Calu3 (cell line): ENCODE data around the gene AIP. TPM values are rescaled to one million over a fixed set of nuclear protein-coding genes. Genes with fewer than 3 reads are reported as not detected.

Source experiments
- BruUV-seq: library from RNA; stranded (reverse); fragments of 400-500 nt; replicated peaks from 2 replicates; lab custom pipeline; 2021; lab: Mats Ljungman, UMichigan
- CTCF ChIA-PET: fragments of 300-600 bp; sonication (Branson Sonifier 250); formaldehyde crosslinking; loops from one replicate; lab custom pipeline; 2022; ENCODE audit warnings: antibody characterized with exemption; lab: Charles Lee
- DNase-seq: peaks from one replicate; pipeline ENCODE4 v3.0.0; 2022
- H3K27ac Mint-ChIP-seq: one replicate; pipeline ENCODE4 v1.8.0; 2022; ENCODE audit warnings: mixed read lengths; ENCODE audit not compliant: unreplicated experiment
- H3K27me3 Mint-ChIP-seq: one replicate; pipeline ENCODE4 v1.8.0; 2022; ENCODE audit warnings: mixed read lengths; ENCODE audit not compliant: unreplicated experiment
- H3K36me3 Mint-ChIP-seq: one replicate; pipeline ENCODE4 v1.8.0; 2022; ENCODE audit warnings: mild to moderate bottlenecking, moderate library complexity, mixed read lengths; ENCODE audit not compliant: insufficient read depth, unreplicated experiment
- H3K4me1 Mint-ChIP-seq: one replicate; pipeline ENCODE4 v1.8.0; 2022; ENCODE audit warnings: mild to moderate bottlenecking, low read depth, mixed read lengths; ENCODE audit not compliant: unreplicated experiment
- H3K4me3 Mint-ChIP-seq: one replicate; pipeline ENCODE4 v1.8.0; 2022; ENCODE audit warnings: mild to moderate bottlenecking, low read depth, moderate library complexity, mixed read lengths; ENCODE audit not compliant: unreplicated experiment
- H3K9me3 Mint-ChIP-seq: one replicate; pipeline ENCODE4 v1.8.0; 2022; ENCODE audit warnings: low read depth, mixed read lengths; ENCODE audit not compliant: unreplicated experiment
- intact Hi-C: fragments of 100-400 bp; cut with micrococcal nuclease; formaldehyde crosslinking; loops from one replicate; pipeline ENCODE4 v1.10.0; 2022; ENCODE audit not compliant: unreplicated experiment
- total RNA-seq: library from RNA; stranded (reverse); gene quantifications from 2 replicates; pipeline ENCODE4 v1.2.3, GENCODE V29; 2022
- TF ChIP-seq, protein P1 (sequence below): fragments of 200-600 bp; IDR thresholded peaks from one replicate; pipeline ENCODE4 v1.8.0; 2022; ENCODE audit warnings: antibody characterized with exemption; ENCODE audit not compliant: unreplicated experiment

The AIP gene
- total RNA-seq, 1 experiment from 2014 or later, result 44.0 TPM

DNA sequence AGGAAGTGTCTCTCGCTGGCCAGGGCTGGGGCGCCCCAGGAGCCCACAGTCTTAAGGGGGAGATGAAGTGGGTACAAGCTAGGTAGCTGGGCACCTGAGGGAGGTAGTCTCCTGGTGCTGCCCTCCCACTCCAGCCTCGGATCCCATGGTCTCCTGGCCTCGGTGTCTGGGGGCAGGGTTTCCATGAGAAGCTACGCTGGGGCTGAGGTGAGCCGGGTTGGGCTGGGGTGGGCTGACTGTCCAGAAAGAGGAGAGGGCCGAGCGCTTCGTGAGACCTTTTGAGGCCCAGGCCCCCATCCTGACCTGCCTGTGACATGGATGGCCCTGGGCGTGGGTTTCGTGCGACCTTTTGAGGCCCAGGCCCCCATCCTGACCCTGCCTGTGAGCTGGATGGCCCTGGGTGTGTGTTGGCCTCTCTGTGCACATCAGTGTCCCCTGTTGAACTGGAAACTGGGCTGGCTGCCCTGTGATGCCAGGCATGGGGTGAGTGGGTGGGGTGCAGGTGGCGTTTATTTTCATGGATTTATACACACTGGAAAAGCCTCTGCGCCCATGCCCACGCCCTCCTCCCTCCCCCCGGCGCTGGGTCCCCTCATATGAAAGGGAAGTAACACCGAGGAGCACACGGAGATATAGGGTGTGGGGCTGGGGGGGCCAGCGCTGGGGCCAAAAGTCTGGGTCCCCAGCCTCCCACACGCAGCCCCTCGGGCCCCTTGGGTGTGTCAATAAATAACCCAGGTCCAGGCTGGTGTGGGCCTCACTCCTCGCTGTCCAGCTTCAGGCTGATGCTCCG is 8.6 kb downstream of the AIP start:
- peaks cover 56% of the 10 kb centered on the region for H3K36me3 Mint-ChIP-seq
- no peaks in the 10 kb centered on the region for H3K9me3 Mint-ChIP-seq
- intact Hi-C loops, result no loop called here
- H3K4me3 Mint-ChIP-seq, result no peak overlapping the region
- BruUV-seq, result no TSS peak
- no peaks in the 10 kb centered on the region for H3K27me3 Mint-ChIP-seq
- CTCF ChIA-PET, result no interaction called here
- no peak overlapping the region for H3K27ac Mint-ChIP-seq
- H3K4me1 Mint-ChIP-seq, result no peaks in the 10 kb centered on the region
- TF ChIP-seq, protein P1, sequence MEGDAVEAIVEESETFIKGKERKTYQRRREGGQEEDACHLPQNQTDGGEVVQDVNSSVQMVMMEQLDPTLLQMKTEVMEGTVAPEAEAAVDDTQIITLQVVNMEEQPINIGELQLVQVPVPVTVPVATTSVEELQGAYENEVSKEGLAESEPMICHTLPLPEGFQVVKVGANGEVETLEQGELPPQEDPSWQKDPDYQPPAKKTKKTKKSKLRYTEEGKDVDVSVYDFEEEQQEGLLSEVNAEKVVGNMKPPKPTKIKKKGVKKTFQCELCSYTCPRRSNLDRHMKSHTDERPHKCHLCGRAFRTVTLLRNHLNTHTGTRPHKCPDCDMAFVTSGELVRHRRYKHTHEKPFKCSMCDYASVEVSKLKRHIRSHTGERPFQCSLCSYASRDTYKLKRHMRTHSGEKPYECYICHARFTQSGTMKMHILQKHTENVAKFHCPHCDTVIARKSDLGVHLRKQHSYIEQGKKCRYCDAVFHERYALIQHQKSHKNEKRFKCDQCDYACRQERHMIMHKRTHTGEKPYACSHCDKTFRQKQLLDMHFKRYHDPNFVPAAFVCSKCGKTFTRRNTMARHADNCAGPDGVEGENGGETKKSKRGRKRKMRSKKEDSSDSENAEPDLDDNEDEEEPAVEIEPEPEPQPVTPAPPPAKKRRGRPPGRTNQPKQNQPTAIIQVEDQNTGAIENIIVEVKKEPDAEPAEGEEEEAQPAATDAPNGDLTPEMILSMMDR, result no peak
- no peak for DNase-seq

DNA sequence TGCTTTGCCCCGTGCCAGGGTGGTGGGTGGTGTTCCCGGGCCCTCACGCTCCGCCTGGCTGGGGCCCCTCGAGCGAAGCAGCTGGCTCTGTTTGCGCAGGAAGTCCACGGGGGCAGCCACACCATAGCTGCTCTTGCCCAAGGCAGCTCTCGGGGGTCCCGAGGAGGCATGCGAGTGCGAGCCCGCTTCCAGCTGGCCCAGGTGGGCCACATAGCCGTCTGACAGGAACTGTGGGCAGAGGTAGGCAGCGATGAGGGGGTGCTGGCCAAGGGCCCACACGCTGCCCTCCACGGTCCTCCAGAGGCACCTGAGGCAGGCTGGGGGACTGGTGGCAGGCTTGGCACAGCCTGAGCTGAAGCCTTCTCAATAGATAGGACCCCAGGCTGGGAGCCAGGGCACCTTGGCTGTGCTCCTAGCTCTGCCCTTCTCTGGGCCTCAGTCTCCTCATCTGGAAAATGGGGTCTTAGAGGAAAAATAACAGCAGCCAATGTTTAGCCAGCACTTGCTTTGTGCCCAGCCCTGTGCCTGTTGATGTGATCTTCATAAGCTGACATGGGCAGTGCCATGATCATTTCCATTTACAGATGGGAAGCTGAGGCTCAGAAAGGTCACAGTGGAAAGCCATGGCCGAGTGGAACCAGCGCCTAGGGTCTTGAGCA is 9.4 kb downstream of the AIP start:
- CTCF ChIA-PET, result interaction anchor here (0.5 kb wide), 1 partner anchor 83 kb away, joined by 4 read pairs; no protein-coding TSS in a partner anchor
- TF ChIP-seq, protein P1, result no peak
- no peak overlapping the region for H3K4me3 Mint-ChIP-seq
- no peak overlapping the region for H3K27ac Mint-ChIP-seq
- intact Hi-C loops, result no loop called here
- H3K27me3 Mint-ChIP-seq, result no peaks in the 10 kb centered on the region
- DNase-seq, result no peak
- H3K36me3 Mint-ChIP-seq, result peaks cover 63% of the 10 kb centered on the region
- no peaks in the 10 kb centered on the region for H3K9me3 Mint-ChIP-seq
- BruUV-seq, result no TSS peak
- H3K4me1 Mint-ChIP-seq, result no peaks in the 10 kb centered on the region

DNA sequence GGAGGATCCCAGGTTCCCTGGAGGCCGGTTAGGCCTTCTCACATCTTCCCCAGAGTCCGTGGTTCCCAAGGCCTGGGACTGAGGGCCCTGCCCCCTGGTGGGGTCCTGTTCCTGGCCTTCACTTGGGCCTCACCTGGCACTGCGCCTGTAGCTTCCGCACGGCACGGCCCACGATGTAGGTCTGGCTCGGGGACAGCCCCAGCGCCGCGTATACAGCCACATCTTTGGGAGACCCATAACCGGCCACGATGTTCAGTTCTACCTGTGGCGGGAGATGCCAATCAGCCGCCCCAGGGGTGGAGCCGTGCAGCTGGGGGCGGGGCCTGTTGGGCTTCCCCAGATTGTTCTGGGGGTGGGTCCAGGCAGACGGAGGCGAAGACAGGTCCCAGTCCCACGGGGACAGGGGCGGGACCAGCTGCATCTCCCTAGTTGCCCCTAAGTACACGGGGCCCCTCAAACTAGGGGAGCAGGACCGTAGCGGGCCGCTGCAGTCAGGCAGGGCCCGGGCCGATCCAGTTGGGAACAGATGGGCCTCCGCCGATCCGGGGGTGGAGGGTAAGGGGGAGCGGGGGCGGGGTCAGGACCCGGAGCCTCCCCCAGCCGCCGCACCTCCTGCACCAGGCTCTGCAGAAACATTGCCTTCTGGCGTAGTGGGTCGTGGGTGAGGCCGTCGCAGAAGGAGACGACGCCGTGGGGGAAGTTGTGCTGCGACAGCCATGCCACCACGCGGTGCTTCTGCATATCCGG is 10.1 kb downstream of the AIP start:
- no peak for DNase-seq
- TF ChIP-seq, protein P1, result no peak
- Mint-ChIP-seq H3K4me1 (no peaks in the 10 kb centered on the region), H3K27ac (no peak overlapping the region), H3K9me3 (no peaks in the 10 kb centered on the region), H3K36me3 (peaks cover 66% of the 10 kb centered on the region), H3K4me3 (no peak overlapping the region), H3K27me3 (no peaks in the 10 kb centered on the region)
- intact Hi-C loops, result no loop called here
- CTCF ChIA-PET, result interaction anchor here (0.5 kb wide), 1 partner anchor 83 kb away, joined by 4 read pairs; no protein-coding TSS in a partner anchor
- no TSS peak for BruUV-seq

GRCh38 chr11:67493548-67494370 is 10.9 kb downstream of the AIP start:
- CTCF ChIA-PET, result no interaction called here
- H3K4me3 Mint-ChIP-seq, result no peak overlapping the region
- no peaks in the 10 kb centered on the region for H3K27me3 Mint-ChIP-seq
- H3K9me3 Mint-ChIP-seq, result no peaks in the 10 kb centered on the region
- TF ChIP-seq, protein P1, result no peak
- DNase-seq, result no peak
- no peak overlapping the region for H3K27ac Mint-ChIP-seq
- intact Hi-C loops, result no loop called here
- H3K4me1 Mint-ChIP-seq, result no peaks in the 10 kb centered on the region
- BruUV-seq, result no TSS peak
- peaks cover 66% of the 10 kb centered on the region for H3K36me3 Mint-ChIP-seq
